ENCODE results near the gene OSBPL3. TPM values are rescaled to one million over a fixed set of nuclear protein-coding genes. Genes with fewer than 3 reads are reported as not detected.

Gene OSBPL3
- total and polyA plus RNA-seq, 4 donors: 0.28 to 3.0 (median 1.1) TPM

DNA sequence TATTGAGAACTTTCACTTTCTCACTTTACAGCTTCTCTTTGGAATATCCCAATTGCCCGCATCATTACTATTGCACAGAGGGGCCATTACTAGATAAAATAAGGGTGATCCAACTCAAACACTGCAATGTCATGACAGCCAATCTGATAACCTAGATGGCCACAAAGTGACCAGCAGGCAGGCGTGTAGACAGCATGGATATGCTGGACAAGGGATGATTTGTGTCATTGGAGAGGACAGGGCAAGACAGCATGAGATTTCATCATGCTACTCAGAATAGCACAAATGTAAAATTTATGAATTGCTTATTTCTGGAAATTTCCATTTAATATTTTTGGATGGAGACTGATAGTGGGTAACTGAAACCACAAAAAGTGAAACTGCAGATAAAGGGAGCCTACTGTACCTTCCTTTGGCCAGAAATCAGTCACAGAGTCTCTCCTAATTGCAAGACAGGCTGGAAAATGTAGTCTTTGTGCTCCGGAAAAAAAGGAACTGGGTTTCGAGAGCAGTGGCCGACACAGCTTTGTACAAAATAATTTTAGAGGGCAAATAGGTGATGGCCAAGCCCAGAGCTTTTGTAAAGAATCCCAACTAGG is 216.6 kb downstream of the OSBPL3 start:
- peaks cover 0 to under 1% (median 0%) of the 10 kb centered on the region in 4 donors for H3K4me1 ChIP-seq (ENCODE audit: control insufficient read depth in 4 of 4, insufficient read depth in 4 of 4, low read length in 3 of 4)
- WGBS: 76% methylated on average over 5 of the region's 5 CpGs
- no peak for DNase-seq (ENCODE audit: low spot score)
- no peak overlapping the region for H3K9ac ChIP-seq (ENCODE audit: low read depth in 1 of 2, low read length in 2 of 2)
- H3K27ac ChIP-seq (ENCODE audit: low read depth in 1 of 2, low read length in 2 of 2): no peak overlapping the region
- H3K36me3 ChIP-seq (ENCODE audit: control insufficient read depth in 4 of 4, insufficient read depth in 3 of 4, low read depth in 1 of 4, low read length in 3 of 4): no peaks in the 10 kb centered on the region
- H3K27me3 ChIP-seq (ENCODE audit: control insufficient read depth in 4 of 4, insufficient read depth in 4 of 4, low read length in 3 of 4): no peaks in the 10 kb centered on the region
- H3K4me3 ChIP-seq (ENCODE audit: low read depth in 1 of 3, low read length in 3 of 3): no peak overlapping the region
- H3K9me3 ChIP-seq (ENCODE audit: control insufficient read depth in 4 of 4, low read length in 3 of 4): no peaks in the 10 kb centered on the region
- TF ChIP-seq RAD21 (IDR thresholded peaks at IDR 0.05) (no peak), NR2F2 (IDR thresholded peaks at IDR 0.05) (no peak), RXRA (IDR thresholded peaks at IDR 0.05) (no peak), GABPA (IDR thresholded peaks at IDR 0.05 in 1 of 2, conservative IDR thresholded peaks at IDR 0.05 in 1 of 2) (no peak), YY1 (IDR thresholded peaks at IDR 0.05) (no peak)

DNA sequence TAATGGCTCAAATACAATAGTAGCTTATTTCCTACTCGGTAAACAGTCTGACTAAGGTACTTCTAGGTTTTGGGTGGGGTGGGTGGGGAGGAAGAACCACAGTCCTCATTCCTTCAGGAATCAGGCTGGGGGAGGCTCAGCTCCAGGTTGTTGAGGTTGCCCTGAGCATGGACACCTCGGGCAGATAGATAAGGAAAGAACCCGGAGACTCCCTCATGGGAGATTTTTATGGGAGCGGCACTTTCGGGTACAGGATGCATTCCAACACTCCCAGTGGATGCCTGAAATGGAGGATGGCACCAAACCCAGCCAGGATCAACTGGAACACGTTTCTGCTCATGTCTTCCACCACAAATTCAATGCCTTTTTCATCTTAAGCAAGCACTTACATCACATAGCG is 217.2 kb downstream of the OSBPL3 start:
- Histone ChIP-seq H3K9ac (ENCODE audit: low read depth in 1 of 2, low read length in 2 of 2) (no peak overlapping the region), H3K9me3 (ENCODE audit: control insufficient read depth in 4 of 4, low read length in 3 of 4) (no peaks in the 10 kb centered on the region), H3K27me3 (ENCODE audit: control insufficient read depth in 4 of 4, insufficient read depth in 4 of 4, low read length in 3 of 4) (no peaks in the 10 kb centered on the region), H3K4me1 (ENCODE audit: control insufficient read depth in 4 of 4, insufficient read depth in 4 of 4, low read length in 3 of 4) (peaks cover 0 to 7% (median 5%) of the 10 kb centered on the region in 4 donors), H3K27ac (ENCODE audit: low read depth in 1 of 2, low read length in 2 of 2) (no peak overlapping the region), H3K36me3 (ENCODE audit: control insufficient read depth in 4 of 4, insufficient read depth in 3 of 4, low read depth in 1 of 4, low read length in 3 of 4) (no peaks in the 10 kb centered on the region), H3K4me3 (ENCODE audit: low read depth in 1 of 3, low read length in 3 of 3) (no peak overlapping the region)
- no peak for DNase-seq (ENCODE audit: low spot score)
- TF ChIP-seq REST (IDR thresholded peaks at IDR 0.05) (no peak), JUND (IDR thresholded peaks at IDR 0.05) (no peak), SP1 (IDR thresholded peaks at IDR 0.05) (no peak), YY1 (IDR thresholded peaks at IDR 0.05) (no peak), RXRA (IDR thresholded peaks at IDR 0.05) (no peak), RAD21 (IDR thresholded peaks at IDR 0.05) (no peak), HNF4A (conservative IDR thresholded peaks at IDR 0.05) (no peak), GABPA (IDR thresholded peaks at IDR 0.05 in 1 of 2, conservative IDR thresholded peaks at IDR 0.05 in 1 of 2) (no peak), HNF4G (IDR thresholded peaks at IDR 0.05) (no peak), FOXA2 (IDR thresholded peaks at IDR 0.05) (no peak), EGR1 (IDR thresholded peaks at IDR 0.05; ENCODE audit: low read depth in 2 of 2) (no peak), MAX (IDR thresholded peaks at IDR 0.05) (no peak), FOXA1 (IDR thresholded peaks at IDR 0.05) (no peak), TAF1 (conservative IDR thresholded peaks at IDR 0.05) (no peak), NR2F2 (IDR thresholded peaks at IDR 0.05) (no peak)
- TF ChIP-seq, protein P1, sequence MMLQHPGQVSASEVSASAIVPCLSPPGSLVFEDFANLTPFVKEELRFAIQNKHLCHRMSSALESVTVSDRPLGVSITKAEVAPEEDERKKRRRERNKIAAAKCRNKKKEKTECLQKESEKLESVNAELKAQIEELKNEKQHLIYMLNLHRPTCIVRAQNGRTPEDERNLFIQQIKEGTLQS (IDR thresholded peaks at IDR 0.05): no peak
- TF ChIP-seq, protein P2, sequence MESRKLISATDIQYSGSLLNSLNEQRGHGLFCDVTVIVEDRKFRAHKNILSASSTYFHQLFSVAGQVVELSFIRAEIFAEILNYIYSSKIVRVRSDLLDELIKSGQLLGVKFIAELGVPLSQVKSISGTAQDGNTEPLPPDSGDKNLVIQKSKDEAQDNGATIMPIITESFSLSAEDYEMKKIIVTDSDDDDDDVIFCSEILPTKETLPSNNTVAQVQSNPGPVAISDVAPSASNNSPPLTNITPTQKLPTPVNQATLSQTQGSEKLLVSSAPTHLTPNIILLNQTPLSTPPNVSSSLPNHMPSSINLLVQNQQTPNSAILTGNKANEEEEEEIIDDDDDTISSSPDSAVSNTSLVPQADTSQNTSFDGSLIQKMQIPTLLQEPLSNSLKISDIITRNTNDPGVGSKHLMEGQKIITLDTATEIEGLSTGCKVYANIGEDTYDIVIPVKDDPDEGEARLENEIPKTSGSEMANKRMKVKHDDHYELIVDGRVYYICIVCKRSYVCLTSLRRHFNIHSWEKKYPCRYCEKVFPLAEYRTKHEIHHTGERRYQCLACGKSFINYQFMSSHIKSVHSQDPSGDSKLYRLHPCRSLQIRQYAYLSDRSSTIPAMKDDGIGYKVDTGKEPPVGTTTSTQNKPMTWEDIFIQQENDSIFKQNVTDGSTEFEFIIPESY (IDR thresholded peaks at IDR 0.05): no peak
- TF ChIP-seq, protein P3, sequence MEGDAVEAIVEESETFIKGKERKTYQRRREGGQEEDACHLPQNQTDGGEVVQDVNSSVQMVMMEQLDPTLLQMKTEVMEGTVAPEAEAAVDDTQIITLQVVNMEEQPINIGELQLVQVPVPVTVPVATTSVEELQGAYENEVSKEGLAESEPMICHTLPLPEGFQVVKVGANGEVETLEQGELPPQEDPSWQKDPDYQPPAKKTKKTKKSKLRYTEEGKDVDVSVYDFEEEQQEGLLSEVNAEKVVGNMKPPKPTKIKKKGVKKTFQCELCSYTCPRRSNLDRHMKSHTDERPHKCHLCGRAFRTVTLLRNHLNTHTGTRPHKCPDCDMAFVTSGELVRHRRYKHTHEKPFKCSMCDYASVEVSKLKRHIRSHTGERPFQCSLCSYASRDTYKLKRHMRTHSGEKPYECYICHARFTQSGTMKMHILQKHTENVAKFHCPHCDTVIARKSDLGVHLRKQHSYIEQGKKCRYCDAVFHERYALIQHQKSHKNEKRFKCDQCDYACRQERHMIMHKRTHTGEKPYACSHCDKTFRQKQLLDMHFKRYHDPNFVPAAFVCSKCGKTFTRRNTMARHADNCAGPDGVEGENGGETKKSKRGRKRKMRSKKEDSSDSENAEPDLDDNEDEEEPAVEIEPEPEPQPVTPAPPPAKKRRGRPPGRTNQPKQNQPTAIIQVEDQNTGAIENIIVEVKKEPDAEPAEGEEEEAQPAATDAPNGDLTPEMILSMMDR (IDR thresholded peaks at IDR 0.05; ENCODE audit: low read depth, low read length, missing input control): no peak
- 77% methylated on average over 7 of the region's 7 CpGs for WGBS

Measured in liver (tissue), 9 donors.